ENCODE results near the gene SORCS2.

SORCS2 gene

GRCh38 chr4:7646384-7647061 lies 454.2 kb downstream of the SORCS2 start:
- H3K4me3 ChIP-seq (ENCODE audit: control insufficient read depth, low read depth, low read length), result no peak overlapping the region
- TF ChIP-seq, protein P1, sequence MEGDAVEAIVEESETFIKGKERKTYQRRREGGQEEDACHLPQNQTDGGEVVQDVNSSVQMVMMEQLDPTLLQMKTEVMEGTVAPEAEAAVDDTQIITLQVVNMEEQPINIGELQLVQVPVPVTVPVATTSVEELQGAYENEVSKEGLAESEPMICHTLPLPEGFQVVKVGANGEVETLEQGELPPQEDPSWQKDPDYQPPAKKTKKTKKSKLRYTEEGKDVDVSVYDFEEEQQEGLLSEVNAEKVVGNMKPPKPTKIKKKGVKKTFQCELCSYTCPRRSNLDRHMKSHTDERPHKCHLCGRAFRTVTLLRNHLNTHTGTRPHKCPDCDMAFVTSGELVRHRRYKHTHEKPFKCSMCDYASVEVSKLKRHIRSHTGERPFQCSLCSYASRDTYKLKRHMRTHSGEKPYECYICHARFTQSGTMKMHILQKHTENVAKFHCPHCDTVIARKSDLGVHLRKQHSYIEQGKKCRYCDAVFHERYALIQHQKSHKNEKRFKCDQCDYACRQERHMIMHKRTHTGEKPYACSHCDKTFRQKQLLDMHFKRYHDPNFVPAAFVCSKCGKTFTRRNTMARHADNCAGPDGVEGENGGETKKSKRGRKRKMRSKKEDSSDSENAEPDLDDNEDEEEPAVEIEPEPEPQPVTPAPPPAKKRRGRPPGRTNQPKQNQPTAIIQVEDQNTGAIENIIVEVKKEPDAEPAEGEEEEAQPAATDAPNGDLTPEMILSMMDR (IDR thresholded peaks at IDR 0.05; ENCODE audit: control insufficient read depth, insufficient read depth, low read depth, low read length, missing control alignments), result no peak
- DNase-seq (ENCODE audit: low read depth), result no peak

GRCh38 chr4:7647186-7647585 lies 454.8 kb downstream of the SORCS2 start:
- DNase-seq (ENCODE audit: low read depth), result no peak
- H3K4me3 ChIP-seq (ENCODE audit: control insufficient read depth, low read depth, low read length), result no peak overlapping the region
- TF ChIP-seq, protein P1 (IDR thresholded peaks at IDR 0.05; ENCODE audit: control insufficient read depth, insufficient read depth, low read depth, low read length, missing control alignments), result no peak

GRCh38 chr4:7647600-7648543 lies 455.5 kb downstream of the SORCS2 start:
- TF ChIP-seq, protein P1 (IDR thresholded peaks at IDR 0.05; ENCODE audit: control insufficient read depth, insufficient read depth, low read depth, low read length, missing control alignments), result no peak
- no peak overlapping the region for H3K4me3 ChIP-seq (ENCODE audit: control insufficient read depth, low read depth, low read length)
- DNase-seq (ENCODE audit: low read depth), result no peak

GRCh38 chr4:7648544-7649395 lies 456.4 kb downstream of the SORCS2 start:
- TF ChIP-seq, protein P1 (IDR thresholded peaks at IDR 0.05; ENCODE audit: control insufficient read depth, insufficient read depth, low read depth, low read length, missing control alignments), result no peak
- no peak for DNase-seq (ENCODE audit: low read depth)
- H3K4me3 ChIP-seq (ENCODE audit: control insufficient read depth, low read depth, low read length), result no peak overlapping the region

DNA sequence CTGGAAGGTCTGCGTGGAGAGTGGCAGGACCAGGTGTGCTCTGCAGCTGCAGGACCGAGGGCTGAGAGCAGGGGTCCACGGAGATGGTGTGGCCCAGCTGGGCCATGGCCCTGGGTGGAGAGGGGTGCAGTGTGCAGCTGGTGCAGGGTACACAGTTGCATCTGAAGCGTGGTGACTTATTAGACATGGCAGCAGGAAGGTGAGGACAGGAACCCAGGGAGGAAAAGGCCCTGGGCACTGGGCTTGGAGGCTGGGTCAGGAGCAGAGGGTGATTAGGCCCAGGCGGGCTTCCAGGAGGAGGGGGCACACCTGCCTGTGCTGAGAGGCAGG lies 457.0 kb downstream of the SORCS2 start:
- DNase-seq (ENCODE audit: low read depth), result no peak
- TF ChIP-seq, protein P1 (IDR thresholded peaks at IDR 0.05; ENCODE audit: control insufficient read depth, insufficient read depth, low read depth, low read length, missing control alignments), result no peak

More for the DNA sequence above, 457.0 kb downstream of the SORCS2 start:
- no peak overlapping the region for H3K4me3 ChIP-seq (ENCODE audit: control insufficient read depth, low read depth, low read length)
